HG02943 (cell line): ENCODE data around the gene ADGRV1.
"Not testable (repeated sequence)": the region's sequence is repeated elsewhere in the genome, so short reads cannot be mapped to it uniquely, and the experiment has no call there.

Source experiments
- ATAC-seq: cut with Tn5 transposase; IDR thresholded peaks from one replicate; pipeline ENCODE4 v1.9.1; 2021; ENCODE audit warnings: mild to moderate bottlenecking, low read depth, moderate library complexity; ENCODE audit not compliant: unreplicated experiment

The ADGRV1 gene

GRCh38 chr5:90550963-90551362 is 7.6 kb upstream of the ADGRV1 start:
- no peak for ATAC-seq

GRCh38 chr5:90551376-90551775 is 7.2 kb upstream of the ADGRV1 start:
- no peak for ATAC-seq

GRCh38 chr5:90553711-90554110 is 4.9 kb upstream of the ADGRV1 start:
- ATAC-seq = no peak

GRCh38 chr5:90554358-90555006 is 4.1 kb upstream of the ADGRV1 start:
- ATAC-seq = no peak

GRCh38 chr5:90555666-90556065 is 2.9 kb upstream of the ADGRV1 start:
- ATAC-seq = no peak

GRCh38 chr5:90557391-90557790 is 1.2 kb upstream of the ADGRV1 start:
- no peak for ATAC-seq

GRCh38 chr5:90557871-90558270 is 726 bp upstream of the ADGRV1 start:
- ATAC-seq = no peak

- ATAC-seq = no peak
Measured at GRCh38 chr5:90560771-90561170, 2.2 kb downstream of the ADGRV1 start.

GRCh38 chr5:90561766-90562165 is 3.2 kb downstream of the ADGRV1 start:
- no peak for ATAC-seq

GRCh38 chr5:90562341-90562740 is 3.7 kb downstream of the ADGRV1 start:
- no peak for ATAC-seq

- no peak for ATAC-seq
Measured at GRCh38 chr5:90563108-90563507, 4.5 kb downstream of the ADGRV1 start.

- ATAC-seq = no peak
Measured at GRCh38 chr5:90565491-90565890, 6.9 kb downstream of the ADGRV1 start.

- ATAC-seq = no peak
Measured at GRCh38 chr5:90569084-90569483, 10.5 kb downstream of the ADGRV1 start.

GRCh38 chr5:90570034-90570433 is 11.4 kb downstream of the ADGRV1 start:
- ATAC-seq = no peak

- ATAC-seq = no peak
Measured at GRCh38 chr5:90571147-90571773, 12.7 kb downstream of the ADGRV1 start.

GRCh38 chr5:90575712-90576111 is 17.1 kb downstream of the ADGRV1 start:
- no peak for ATAC-seq

- not testable (repeated sequence) for ATAC-seq
Measured at GRCh38 chr5:90576566-90576965, 18.0 kb downstream of the ADGRV1 start.

- not testable (repeated sequence) for ATAC-seq
Measured at GRCh38 chr5:90579905-90580304, 21.3 kb downstream of the ADGRV1 start.

GRCh38 chr5:90581956-90582355 is 23.4 kb downstream of the ADGRV1 start:
- no peak for ATAC-seq

GRCh38 chr5:90585337-90585986 is 26.9 kb downstream of the ADGRV1 start:
- ATAC-seq = no peak

GRCh38 chr5:90586469-90586868 is 27.9 kb downstream of the ADGRV1 start:
- ATAC-seq = no peak

- no peak for ATAC-seq
Measured at GRCh38 chr5:90590170-90590569, 31.6 kb downstream of the ADGRV1 start.
